ENCODE results near the gene SLIT3. TPM values are rescaled to one million over a fixed set of nuclear protein-coding genes. Genes with fewer than 3 reads are reported as not detected.

SLIT3 gene
- polyA plus RNA-seq, 1 of the 3 experiments (the other 2 are of a cell fraction): 119 TPM

DNA sequence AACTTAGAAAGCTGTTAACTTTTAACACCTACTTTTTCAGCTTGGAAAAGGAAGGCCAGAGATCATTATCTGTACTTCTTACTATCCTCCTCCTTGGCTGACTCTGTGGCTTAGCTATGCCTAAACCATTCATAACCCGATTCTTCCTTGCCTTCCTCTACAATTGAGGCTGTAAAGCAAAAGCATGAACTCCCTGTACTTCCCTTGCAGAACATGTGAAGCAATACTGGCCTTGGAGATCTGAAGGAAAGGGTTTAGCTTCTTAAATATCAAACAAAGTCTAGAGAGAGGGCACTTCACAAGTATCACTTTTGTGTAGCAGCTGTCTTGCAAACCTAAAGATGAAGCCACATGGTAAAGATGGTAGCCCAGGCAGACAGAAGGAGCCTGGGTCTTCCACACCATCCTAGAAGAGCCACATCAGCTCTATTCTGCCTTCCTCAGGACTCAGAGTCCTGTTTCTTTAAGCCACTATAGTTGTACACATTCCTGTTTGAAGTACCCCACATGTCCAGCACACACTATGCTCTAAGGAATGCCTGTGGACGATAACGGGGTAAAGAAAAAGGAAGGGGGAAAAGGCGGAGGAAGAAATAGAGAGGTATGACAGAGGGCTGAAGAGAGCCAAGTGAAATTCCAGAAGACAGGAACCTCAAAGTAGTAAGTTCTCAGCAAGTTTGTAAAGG, 169.2 kb downstream of the SLIT3 start:
- Histone ChIP-seq H3K4me1 (ENCODE audit: control insufficient read depth in 1 of 2, insufficient read depth in 2 of 2, low read depth in 1 of 2, low read length in 1 of 2) (peaks cover 0 to 8% of the 10 kb centered on the region in 2 experiments; a peak in 1 of 4 replicates), H3K4me3 (ENCODE audit: low read depth in 2 of 2, low read length in 1 of 2) (no peak overlapping the region), H3F3A (replicated peaks; ENCODE audit: insufficient read depth) (no peaks in the 10 kb centered on the region), H3K27me3 (ENCODE audit: insufficient read depth) (no peaks in the 10 kb centered on the region), H2AFZ (ENCODE audit: low read depth) (no peak overlapping the region), H3K9me2 (no peaks in the 10 kb centered on the region), H3K9me3 (no peaks in the 10 kb centered on the region), H3K4me2 (no peak overlapping the region), H4K20me1 (ENCODE audit: insufficient read depth) (peaks cover 6% of the 10 kb centered on the region; the same call in 1 of the 2 replicates), H3K79me2 (ENCODE audit: insufficient read depth) (no peaks in the 10 kb centered on the region), H3K27ac (ENCODE audit: low read depth in 2 of 2, low read length in 1 of 2) (no peak overlapping the region), H3K9ac (no peak overlapping the region), H3K36me3 (replicated peaks in 1 of 2; ENCODE audit: control insufficient read depth in 1 of 2, insufficient read depth in 2 of 2, low read length in 1 of 2) (peaks cover 0 to 5% of the 10 kb centered on the region in 2 experiments)
- WGBS (ENCODE audit: low lambda C conversion rate): 65% methylated on average over 4 of the region's 4 CpGs
- ChIA-PET CTCF (interaction anchor here (0.9 to 2.3 kb wide), 4 partner anchors 10 to 169 kb away, joined by 3 to 8 read pairs (median 5); partner anchors contain the start of gene SLIT3), POLR2A (no interaction called here)
- TF ChIP-seq, protein P1, sequence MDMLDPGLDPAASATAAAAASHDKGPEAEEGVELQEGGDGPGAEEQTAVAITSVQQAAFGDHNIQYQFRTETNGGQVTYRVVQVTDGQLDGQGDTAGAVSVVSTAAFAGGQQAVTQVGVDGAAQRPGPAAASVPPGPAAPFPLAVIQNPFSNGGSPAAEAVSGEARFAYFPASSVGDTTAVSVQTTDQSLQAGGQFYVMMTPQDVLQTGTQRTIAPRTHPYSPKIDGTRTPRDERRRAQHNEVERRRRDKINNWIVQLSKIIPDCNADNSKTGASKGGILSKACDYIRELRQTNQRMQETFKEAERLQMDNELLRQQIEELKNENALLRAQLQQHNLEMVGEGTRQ (IDR thresholded peaks at IDR 0.05; ENCODE audit: borderline replicate concordance, low read depth, low read length): no peak
- no peak for TF ChIP-seq RFX5 (IDR thresholded peaks at IDR 0.05; ENCODE audit: low read length)
- no peak for TF ChIP-seq TAF1 (IDR thresholded peaks at IDR 0.05; ENCODE audit: borderline replicate concordance, low read depth, low read length)
- no peak for TF ChIP-seq MXI1 (IDR thresholded peaks at IDR 0.05; ENCODE audit: low read depth, low read length)
- no peak for TF ChIP-seq RAD21 (IDR thresholded peaks at IDR 0.05; ENCODE audit: low read length)
- TF ChIP-seq FOXM1 (IDR thresholded peaks at IDR 0.05; ENCODE audit: low read depth): no peak
- TF ChIP-seq EP300 (IDR thresholded peaks at IDR 0.05; ENCODE audit: borderline replicate concordance in 1 of 2, low read depth in 1 of 2, low read length in 1 of 2): no peak
- TF ChIP-seq, protein P2, sequence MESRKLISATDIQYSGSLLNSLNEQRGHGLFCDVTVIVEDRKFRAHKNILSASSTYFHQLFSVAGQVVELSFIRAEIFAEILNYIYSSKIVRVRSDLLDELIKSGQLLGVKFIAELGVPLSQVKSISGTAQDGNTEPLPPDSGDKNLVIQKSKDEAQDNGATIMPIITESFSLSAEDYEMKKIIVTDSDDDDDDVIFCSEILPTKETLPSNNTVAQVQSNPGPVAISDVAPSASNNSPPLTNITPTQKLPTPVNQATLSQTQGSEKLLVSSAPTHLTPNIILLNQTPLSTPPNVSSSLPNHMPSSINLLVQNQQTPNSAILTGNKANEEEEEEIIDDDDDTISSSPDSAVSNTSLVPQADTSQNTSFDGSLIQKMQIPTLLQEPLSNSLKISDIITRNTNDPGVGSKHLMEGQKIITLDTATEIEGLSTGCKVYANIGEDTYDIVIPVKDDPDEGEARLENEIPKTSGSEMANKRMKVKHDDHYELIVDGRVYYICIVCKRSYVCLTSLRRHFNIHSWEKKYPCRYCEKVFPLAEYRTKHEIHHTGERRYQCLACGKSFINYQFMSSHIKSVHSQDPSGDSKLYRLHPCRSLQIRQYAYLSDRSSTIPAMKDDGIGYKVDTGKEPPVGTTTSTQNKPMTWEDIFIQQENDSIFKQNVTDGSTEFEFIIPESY (IDR thresholded peaks at IDR 0.05; ENCODE audit: borderline replicate concordance, low read depth): no peak
- TF ChIP-seq YY1 (IDR thresholded peaks at IDR 0.05; ENCODE audit: low read depth): no peak
- TF ChIP-seq RXRA (IDR thresholded peaks at IDR 0.05; ENCODE audit: borderline replicate concordance, low read depth): no peak
- no peak for TF ChIP-seq RCOR1 (IDR thresholded peaks at IDR 0.05; ENCODE audit: low read length)
- TF ChIP-seq MEF2A (IDR thresholded peaks at IDR 0.05; ENCODE audit: borderline replicate concordance, low read depth): no peak
- TF ChIP-seq TEAD4 (IDR thresholded peaks at IDR 0.05; ENCODE audit: borderline replicate concordance, insufficient read depth): no peak
- TF ChIP-seq POLR2AphosphoS5 (IDR thresholded peaks at IDR 0.05; ENCODE audit: low read depth, low read length): no peak
- no peak for DNase-seq

DNA sequence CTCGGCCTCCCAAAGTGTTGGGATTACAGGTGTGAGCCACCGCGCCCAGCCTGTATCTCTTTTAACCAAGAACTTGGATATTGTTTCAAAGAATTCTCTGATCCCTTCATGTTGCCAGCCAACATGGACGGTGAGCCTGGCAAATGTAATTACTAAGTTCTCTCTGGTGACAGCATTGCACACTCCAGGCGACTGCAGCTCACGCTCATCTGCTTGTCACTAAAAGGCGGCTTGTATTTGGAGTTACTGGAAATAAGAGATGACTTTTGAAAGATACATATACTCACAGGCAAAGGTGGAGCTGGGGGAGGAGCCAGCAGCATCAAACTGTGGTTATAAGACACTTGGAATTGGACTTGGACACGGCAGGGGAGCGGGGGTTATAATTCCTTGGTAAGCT, 172.3 kb downstream of the SLIT3 start:
- no peaks in the 10 kb centered on the region for H3F3A ChIP-seq (replicated peaks; ENCODE audit: insufficient read depth)
- peaks cover 6% of the 10 kb centered on the region; the same call in 1 of the 2 replicates for H4K20me1 ChIP-seq (ENCODE audit: insufficient read depth)
- H3K27ac ChIP-seq (ENCODE audit: low read depth in 2 of 2, low read length in 1 of 2): no peak overlapping the region
- H3K4me1 ChIP-seq (ENCODE audit: control insufficient read depth in 1 of 2, insufficient read depth in 2 of 2, low read depth in 1 of 2, low read length in 1 of 2): peaks cover 0 to 15% of the 10 kb centered on the region in 2 experiments; a peak in 1 of 4 replicates
- H3K36me3 ChIP-seq (replicated peaks in 1 of 2; ENCODE audit: control insufficient read depth in 1 of 2, insufficient read depth in 2 of 2, low read length in 1 of 2): peaks cover 7 to 22% of the 10 kb centered on the region in 2 experiments
- no peak overlapping the region for H2AFZ ChIP-seq (ENCODE audit: low read depth)
- no peaks in the 10 kb centered on the region for H3K9me3 ChIP-seq
- H3K4me3 ChIP-seq (ENCODE audit: low read depth in 2 of 2, low read length in 1 of 2): no peak overlapping the region
- H3K79me2 ChIP-seq (ENCODE audit: insufficient read depth): no peaks in the 10 kb centered on the region
- ChIA-PET CTCF (no interaction called here), POLR2A (no interaction called here)
- no peak overlapping the region for H3K4me2 ChIP-seq
- H3K9ac ChIP-seq: no peak overlapping the region
- H3K27me3 ChIP-seq (ENCODE audit: insufficient read depth): no peaks in the 10 kb centered on the region
- DNase-seq: no peak
- 97% methylated on average over 9 of the region's 9 CpGs for WGBS (ENCODE audit: low lambda C conversion rate)
- no peaks in the 10 kb centered on the region for H3K9me2 ChIP-seq
- TF ChIP-seq GATA2 (CRISPR knock-in tag; IDR thresholded peaks at IDR 0.05) (no peak), RCOR1 (IDR thresholded peaks at IDR 0.05; ENCODE audit: low read length) (no peak), NRF1 (IDR thresholded peaks at IDR 0.05; ENCODE audit: low read depth, low read length) (no peak), MEF2A (IDR thresholded peaks at IDR 0.05; ENCODE audit: borderline replicate concordance, low read depth) (no peak), FOXJ3 (CRISPR knock-in tag; IDR thresholded peaks at IDR 0.05) (no peak), FOSL2 (IDR thresholded peaks at IDR 0.05; ENCODE audit: borderline replicate concordance, low read depth) (no peak), SMC3 (IDR thresholded peaks at IDR 0.05; ENCODE audit: low read depth, low read length) (no peak), RXRA (IDR thresholded peaks at IDR 0.05; ENCODE audit: borderline replicate concordance, low read depth) (no peak), YY1 (IDR thresholded peaks at IDR 0.05; ENCODE audit: low read depth) (no peak), JUND (IDR thresholded peaks at IDR 0.05) (no peak), RAD21 (IDR thresholded peaks at IDR 0.05; ENCODE audit: low read length) (no peak), EZH2phosphoT487 (IDR thresholded peaks at IDR 0.05; ENCODE audit: borderline replicate concordance, low read depth) (no peak)
- TF ChIP-seq, protein P1 (IDR thresholded peaks at IDR 0.05; ENCODE audit: borderline replicate concordance, low read depth, low read length): no peak
- TF ChIP-seq, protein P2 (IDR thresholded peaks at IDR 0.05; ENCODE audit: borderline replicate concordance, low read depth): no peak

Measured in SK-N-SH (cell line).